ENCODE results near the gene PTPRD. TPM values are rescaled to one million over a fixed set of nuclear protein-coding genes. Genes with fewer than 3 reads are reported as not detected.

PTPRD gene
- total and polyA plus RNA-seq, 2 of the 4 experiments (the other 2 are of a cell fraction): 0.07 to 0.18 TPM

- intact Hi-C loops (cut with micrococcal nuclease) (no loop called here), in situ Hi-C loops (cut with MboI; ENCODE audit: low sequenced_read_pairs) (no loop called here), dilution Hi-C loops (cut with HindIII; ENCODE audit: low sequenced_read_pairs, unreplicated experiment) (no loop called here)
- H4K91ac ChIP-seq (ENCODE audit: insufficient read depth, low read depth, low read length): no peak overlapping the region
- no peak overlapping the region for H3K4ac ChIP-seq (ENCODE audit: low read depth, low read length)
- no peaks in the 10 kb centered on the region for H3K4me1 ChIP-seq (ENCODE audit: control insufficient read depth, insufficient read depth, low read length)
- H3K14ac ChIP-seq (replicated peaks; ENCODE audit: low read depth, low read length): no peak overlapping the region
- BruUV-seq (replicated peaks): no TSS peak
- POLR2A ChIA-PET (ENCODE audit: unreplicated experiment): no interaction called here
- H3K18ac ChIP-seq (ENCODE audit: low read depth, low read length): no peak overlapping the region
- H2BK5ac ChIP-seq (ENCODE audit: low read depth, low read length, poor library complexity, severe bottlenecking): no peak overlapping the region
- no peak overlapping the region for H2BK20ac ChIP-seq (ENCODE audit: low read depth, low read length)
- H3K9me1 ChIP-seq (ENCODE audit: insufficient read depth, low read length): no peaks in the 10 kb centered on the region
- no peaks in the 10 kb centered on the region for H4K20me1 ChIP-seq (ENCODE audit: insufficient read depth, low read length)
- DNase-seq (no peak), ATAC-seq (ENCODE audit: low read depth) (no peak)
- H2AK5ac ChIP-seq (ENCODE audit: low read depth, low read length): no peak overlapping the region
- no peak overlapping the region for H2AFZ ChIP-seq (replicated peaks; ENCODE audit: low read length, poor library complexity)
- no peak overlapping the region for H2AK9ac ChIP-seq (replicated peaks; ENCODE audit: low read depth, low read length, poor library complexity)
- no peak overlapping the region for H3K27ac ChIP-seq (ENCODE audit: insufficient read depth, low read length)
- no peak overlapping the region for H3K4me2 ChIP-seq (ENCODE audit: low read depth, low read length)
- no peak overlapping the region for H2BK15ac ChIP-seq (ENCODE audit: low read depth, low read length)
- H3K9ac ChIP-seq (ENCODE audit: low read depth, low read length): no peak overlapping the region
- no peaks in the 10 kb centered on the region for H3K36me3 ChIP-seq (ENCODE audit: control insufficient read depth, insufficient read depth, low read length)
- H3K56ac ChIP-seq (ENCODE audit: extremely low read depth, insufficient read depth, low read length): no peak overlapping the region
- H3K27me3 ChIP-seq (ENCODE audit: control insufficient read depth, insufficient read depth, low read length): no peaks in the 10 kb centered on the region
- no peak overlapping the region for H4K5ac ChIP-seq (ENCODE audit: low read depth, low read length)
- no peak overlapping the region for H3K23ac ChIP-seq (ENCODE audit: low read depth, low read length)
- no peaks in the 10 kb centered on the region for H3K79me1 ChIP-seq (ENCODE audit: low read depth in 1 of 2, low read length in 2 of 2)
- no peak for TF ChIP-seq SMC3 (IDR thresholded peaks at IDR 0.05; ENCODE audit: low read depth, low read length)
- TF ChIP-seq CHD1 (IDR thresholded peaks at IDR 0.05; ENCODE audit: low read depth, low read length): no peak
- TF ChIP-seq RCOR1 (IDR thresholded peaks at IDR 0.05; ENCODE audit: insufficient replicate concordance, low read length): no peak
- no peak for TF ChIP-seq ELK1 (IDR thresholded peaks at IDR 0.05; ENCODE audit: borderline replicate concordance, low read depth, low read length)
- no peak for TF ChIP-seq USF2 (IDR thresholded peaks at IDR 0.05; ENCODE audit: low read depth, low read length)
- no peak for TF ChIP-seq BHLHE40 (IDR thresholded peaks at IDR 0.05; ENCODE audit: low read depth, low read length)
- no peak for TF ChIP-seq MAFK (IDR thresholded peaks at IDR 0.05; ENCODE audit: low read depth, low read length)
- TF ChIP-seq CEBPB (IDR thresholded peaks at IDR 0.05; ENCODE audit: low read depth, low read length): no peak
- TF ChIP-seq CTCF (conservative IDR thresholded peaks at IDR 0.05; ENCODE audit: low read depth, low read length): no peak
- no peak for TF ChIP-seq RFX5 (IDR thresholded peaks at IDR 0.05; ENCODE audit: low read depth, low read length)
- no peak for TF ChIP-seq RAD21 (IDR thresholded peaks at IDR 0.05; ENCODE audit: low read length)
- TF ChIP-seq MXI1 (IDR thresholded peaks at IDR 0.05; ENCODE audit: borderline replicate concordance, low read depth, low read length): no peak
- no peak for TF ChIP-seq POLR2A (IDR thresholded peaks at IDR 0.05; ENCODE audit: low read depth, low read length)
- no peak for TF ChIP-seq NFE2L2 (IDR thresholded peaks at IDR 0.05; ENCODE audit: low read depth, low read length)
- no peak for TF ChIP-seq FOS (IDR thresholded peaks at IDR 0.05; ENCODE audit: low read depth, low read length)
- TF ChIP-seq MAZ (IDR thresholded peaks at IDR 0.05; ENCODE audit: borderline replicate concordance, low read depth, low read length): no peak
- no peak overlapping the region for H2BK120ac ChIP-seq (ENCODE audit: low read depth, low read length)
- CTCF ChIA-PET: no interaction called here
- H3K9me3 ChIP-seq (ENCODE audit: control insufficient read depth, insufficient read depth, low read length): no peaks in the 10 kb centered on the region
- H4K8ac ChIP-seq (ENCODE audit: low read depth in 2 of 2, low read length in 2 of 2): no peak overlapping the region
- no peak overlapping the region for H3K4me3 ChIP-seq (ENCODE audit: insufficient read depth, low read depth, low read length)
Measured at GRCh38 chr9:9945966-9946365, 666.8 kb downstream of the PTPRD start.
